Keratinocyte (primary cell): Measurements from ENCODE around the gene LAMA3. TPM values are rescaled to one million over a fixed set of nuclear protein-coding genes. Genes with fewer than 3 reads are reported as not detected.

Source experiments
- DNase-seq: peaks from one replicate; pipeline ENCODE4 v3.0.0-alpha.2; 2011; ENCODE audit warnings: low read depth, missing footprints, low spot score
- FAIRE-seq: peaks from 2 replicates; lab custom pipeline; 2011; peaks lifted over from hg19 to GRCh38; lab: Jason Lieb, UNC
- H2AFZ ChIP-seq: 2 replicates; pipeline ENCODE4 v1.6.0; 2012; ENCODE audit warnings: low read length, control low read depth, inconsistent platforms; ENCODE audit not compliant: control insufficient read depth
- H3K27ac ChIP-seq: 2 replicates; pipeline ENCODE4 v1.5.1; 2011; ENCODE audit warnings: low read length; ENCODE audit not compliant: control insufficient read depth, insufficient read depth
- H3K27me3 ChIP-seq: 3 replicates; pipeline ENCODE4 v1.6.0; 2011; ENCODE audit warnings: low read length; ENCODE audit not compliant: control insufficient read depth, insufficient read depth; ENCODE audit errors: extremely low read depth
- H3K36me3 ChIP-seq, 2 experiments: 2 replicates in 1 of 2; 3 replicates in 1 of 2; pipeline ENCODE4 v1.5.1; 2011; ENCODE audit warnings: low read length in 2 of 2, mild to moderate bottlenecking in 1 of 2; ENCODE audit not compliant: control insufficient read depth in 2 of 2, insufficient read depth in 2 of 2; ENCODE audit errors: extremely low read depth in 1 of 2
- H3K4me1 ChIP-seq: 3 replicates; pipeline ENCODE4 v1.5.1; 2011; ENCODE audit warnings: low read length; ENCODE audit not compliant: control insufficient read depth, insufficient read depth; ENCODE audit errors: extremely low read depth
- H3K4me2 ChIP-seq: 3 replicates; pipeline ENCODE4 v1.6.0; 2011; ENCODE audit warnings: low read depth, low read length; ENCODE audit not compliant: control insufficient read depth, insufficient read depth; ENCODE audit errors: extremely low read depth
- H3K4me3 ChIP-seq, 3 experiments: fragments of 200-600 bp in 1 of 3; sonication (generic) in 1 of 3; 2 replicates in 2 of 3; 3 replicates in 1 of 3; pipeline ENCODE4 v1.5.1; 2011 to 2016; ENCODE audit warnings: low read length in 3 of 3, mild to moderate bottlenecking in 3 of 3, control low read depth in 2 of 3, inconsistent platforms in 1 of 3, low read depth in 1 of 3, mixed read lengths in 1 of 3, mixed run types in 1 of 3, moderate library complexity in 1 of 3; ENCODE audit not compliant: control insufficient read depth in 2 of 3, insufficient read depth in 2 of 3; ENCODE audit errors: extremely low read depth in 1 of 3
- H3K79me2 ChIP-seq: 2 replicates; pipeline ENCODE4 v1.6.0; 2012; ENCODE audit warnings: low read length; ENCODE audit not compliant: control insufficient read depth, insufficient read depth
- H3K9ac ChIP-seq: 3 replicates; pipeline ENCODE4 v1.6.0; 2011; ENCODE audit warnings: low read length; ENCODE audit not compliant: control insufficient read depth, insufficient read depth; ENCODE audit errors: extremely low read depth
- H3K9me1 ChIP-seq: 3 replicates; pipeline ENCODE4 v1.6.0; 2011; ENCODE audit warnings: low read length; ENCODE audit not compliant: control insufficient read depth, insufficient read depth; ENCODE audit errors: extremely low read depth
- H3K9me3 ChIP-seq: 2 replicates; pipeline ENCODE4 v1.5.1; 2012; ENCODE audit warnings: low read depth, low read length; ENCODE audit not compliant: control insufficient read depth
- H4K20me1 ChIP-seq: 3 replicates; pipeline ENCODE4 v1.6.0; 2011; ENCODE audit warnings: low read length; ENCODE audit not compliant: control insufficient read depth, insufficient read depth; ENCODE audit errors: extremely low read depth
- CTCF ChIP-seq, 3 experiments: IDR thresholded peaks in 1 of 3; conservative IDR thresholded peaks in 1 of 3; optimal IDR thresholded peaks in 1 of 3; 2 replicates in 2 of 3; 3 replicates in 1 of 3; pipeline versions ENCODE3 to v1.5.1; 2011; ENCODE audit warnings: low read length in 3 of 3, mild to moderate bottlenecking in 3 of 3, moderate library complexity in 2 of 3, control low read depth in 1 of 3, inconsistent platforms in 1 of 3; ENCODE audit not compliant: insufficient read depth in 2 of 3; ENCODE audit errors: extremely low read depth in 1 of 3
- EZH2 ChIP-seq: IDR thresholded peaks from one replicate; pipeline ENCODE4 v1.6.1; 2012; ENCODE audit warnings: inconsistent platforms, mild to moderate bottlenecking, low read length, moderate library complexity
- dilution Hi-C: fragments of 300-500 bp; cut with MboI; formaldehyde crosslinking; loops from one replicate; pipeline ENCODE4 v1.7.0; 2020; ENCODE audit warnings: low sequenced_read_pairs; ENCODE audit not compliant: extremely low pct_ligation_motif_present
- polyA plus RNA-seq, 5 experiments: library from polyadenylated mRNA; depleted of rRNA in 3 of 5; stranded (reverse) in 3 of 5; stranded (forward) in 1 of 5; unstranded in 1 of 5; fragments of >200 nt; gene quantifications; 1 replicate in 1 of 5; 2 replicates in 3 of 5; 3 replicates in 1 of 5; pipeline versions ENCODE4 v1.2.1 to v1.2.3, GENCODE V29; 2011 to 2012; ENCODE audit warnings: missing spikeins in 2 of 5, low read depth in 1 of 5, low replicate concordance in 1 of 5

LAMA3 gene
- polyA plus RNA-seq, 1 donor (not counting 4 experiments of a cell fraction or from before 2014, with no cell fraction given): 1,944 TPM

- TF ChIP-seq EZH2: no peak
- TF ChIP-seq CTCF (optimal IDR thresholded peaks at IDR 0.05 in 1 of 3, IDR thresholded peaks at IDR 0.05 in 1 of 3, conservative IDR thresholded peaks at IDR 0.05 in 1 of 3; ENCODE audit: extremely low read depth in 1 of 3, insufficient read depth in 2 of 3, low read length in 3 of 3): no peak
- dilution Hi-C loops: no loop called here
- peak; percentile 68 for DNase-seq
- FAIRE-seq: peak; percentile 97
- Histone ChIP-seq H2AFZ (no peak overlapping the region), H3K79me2 (no peaks in the 10 kb centered on the region), H3K4me2 (peak overlapping the region; percentile 48), H3K27ac (peak overlapping the region; percentile 53), H3K36me3 (no peaks in the 10 kb centered on the region), H3K9me1 (no peaks in the 10 kb centered on the region), H3K4me1 (peaks cover 43% of the 10 kb centered on the region), H3K27me3 (no peaks in the 10 kb centered on the region), H3K4me3 (peak overlapping the region in 1 of 3 experiments; percentile 5), H3K9ac (peak overlapping the region; percentile 38), H3K9me3 (no peaks in the 10 kb centered on the region), H4K20me1 (no peaks in the 10 kb centered on the region)
Observed at GRCh38 chr18:23994361-23994902, 305.2 kb downstream of the LAMA3 start.

GRCh38 chr18:23995180-23995579, 305.9 kb downstream of the LAMA3 start:
- H4K20me1 ChIP-seq: no peaks in the 10 kb centered on the region
- H2AFZ ChIP-seq: no peak overlapping the region
- no peak overlapping the region for H3K9ac ChIP-seq
- no peaks in the 10 kb centered on the region for H3K36me3 ChIP-seq
- no peaks in the 10 kb centered on the region for H3K9me1 ChIP-seq
- TF ChIP-seq EZH2: no peak
- no peak for TF ChIP-seq CTCF (optimal IDR thresholded peaks at IDR 0.05 in 1 of 3, IDR thresholded peaks at IDR 0.05 in 1 of 3, conservative IDR thresholded peaks at IDR 0.05 in 1 of 3; ENCODE audit: extremely low read depth in 1 of 3, insufficient read depth in 2 of 3, low read length in 3 of 3)
- H3K27me3 ChIP-seq: no peaks in the 10 kb centered on the region
- peak overlapping the region; percentile 13 for H3K27ac ChIP-seq
- no peak for DNase-seq
- no peak overlapping the region for H3K4me3 ChIP-seq
- no peak overlapping the region for H3K4me2 ChIP-seq
- H3K79me2 ChIP-seq: no peaks in the 10 kb centered on the region
- dilution Hi-C loops: no loop called here
- H3K9me3 ChIP-seq: no peaks in the 10 kb centered on the region
- peaks cover 43% of the 10 kb centered on the region for H3K4me1 ChIP-seq
- FAIRE-seq: no peak
